Activated CD4-positive, alpha-beta T cell treated with anti-CD3 and anti-CD28 coated beads, Interleukin-2, amount 50 U/mL, for 1 hour (primary cell): ENCODE results near the gene PPIE.
"Not testable (repeated sequence)": the region's sequence is repeated elsewhere in the genome, so short reads cannot be mapped to it uniquely, and the experiment has no call there.

Source experiments
- DNase-seq: peaks from one replicate; pipeline ENCODE4 v3.0.0-alpha.2; 2020

The PPIE gene

GRCh38 chr1:39779821-39780220, 41.1 kb downstream of the PPIE start:
- DNase-seq = no peak

- no peak for DNase-seq
These were observed 42.6 kb downstream of the PPIE start for GRCh38 chr1:39781349-39781715.

GRCh38 chr1:39782103-39782502, 43.4 kb downstream of the PPIE start:
- DNase-seq = no peak

GRCh38 chr1:39782685-39783084, 44.0 kb downstream of the PPIE start:
- DNase-seq = not testable (repeated sequence)

- not testable (repeated sequence) for DNase-seq
These were observed 47.8 kb downstream of the PPIE start for GRCh38 chr1:39786303-39787107.

GRCh38 chr1:39787108-39787375, 48.4 kb downstream of the PPIE start:
- not testable (repeated sequence) for DNase-seq

- DNase-seq = no peak
These were observed 48.8 kb downstream of the PPIE start for GRCh38 chr1:39787468-39787867.

GRCh38 chr1:39787964-39788363, 49.3 kb downstream of the PPIE start:
- not testable (repeated sequence) for DNase-seq

GRCh38 chr1:39788426-39788757, 49.7 kb downstream of the PPIE start:
- DNase-seq = no peak

- peak; percentile 28 for DNase-seq
These were observed 50.3 kb downstream of the PPIE start, which contains the start of gene BMP8B for GRCh38 chr1:39788758-39789570. BMP8B (minus strand) TSS chr1:39788865; CDS start chr1:39788485, 380 bp downstream.

- no peak for DNase-seq
These were observed 51.0 kb downstream of the PPIE start for GRCh38 chr1:39789571-39790110.

- no peak for DNase-seq
These were observed 53.2 kb downstream of the PPIE start for GRCh38 chr1:39791838-39792237.

GRCh38 chr1:39795651-39796050, 57.0 kb downstream of the PPIE start:
- no peak for DNase-seq

GRCh38 chr1:39798859-39799769, 60.4 kb downstream of the PPIE start:
- peak; percentile 85 for DNase-seq

- peak; percentile 65 for DNase-seq
These were observed 61.2 kb downstream of the PPIE start for GRCh38 chr1:39799770-39800470.

- no peak for DNase-seq
These were observed 61.8 kb downstream of the PPIE start for GRCh38 chr1:39800471-39800835.

GRCh38 chr1:39802496-39803260, 64.0 kb downstream of the PPIE start:
- no peak for DNase-seq

GRCh38 chr1:39805385-39805784, 66.7 kb downstream of the PPIE start:
- no peak for DNase-seq

GRCh38 chr1:39808784-39809517, 70.3 kb downstream of the PPIE start:
- DNase-seq = no peak

GRCh38 chr1:39812913-39813312, 74.2 kb downstream of the PPIE start:
- DNase-seq = no peak
